Prostate gland (tissue), 2 donors: Measurements from ENCODE around the gene MDK.

Experiments
- POLR2A ChIP-seq: fragments of 450-650 bp; IDR thresholded peaks from one replicate; pipeline ENCODE4 v1.6.1; 2016; ENCODE audit warnings: antibody characterized with exemption, mild to moderate bottlenecking
- TF ChIP-seq, protein P1 (sequence below), 4 experiments: fragments of 200-600 bp in 2 of 4; fragments of 450-650 bp in 2 of 4; sonication (generic) in 2 of 4; IDR thresholded peaks; 1 replicate in 3 of 4; 2 replicates in 1 of 4; pipeline ENCODE4 v1.5.1; 2016 to 2019; ENCODE audit warnings: antibody characterized with exemption in 4 of 4, mild to moderate bottlenecking in 2 of 4, moderate library complexity in 2 of 4

DNA sequence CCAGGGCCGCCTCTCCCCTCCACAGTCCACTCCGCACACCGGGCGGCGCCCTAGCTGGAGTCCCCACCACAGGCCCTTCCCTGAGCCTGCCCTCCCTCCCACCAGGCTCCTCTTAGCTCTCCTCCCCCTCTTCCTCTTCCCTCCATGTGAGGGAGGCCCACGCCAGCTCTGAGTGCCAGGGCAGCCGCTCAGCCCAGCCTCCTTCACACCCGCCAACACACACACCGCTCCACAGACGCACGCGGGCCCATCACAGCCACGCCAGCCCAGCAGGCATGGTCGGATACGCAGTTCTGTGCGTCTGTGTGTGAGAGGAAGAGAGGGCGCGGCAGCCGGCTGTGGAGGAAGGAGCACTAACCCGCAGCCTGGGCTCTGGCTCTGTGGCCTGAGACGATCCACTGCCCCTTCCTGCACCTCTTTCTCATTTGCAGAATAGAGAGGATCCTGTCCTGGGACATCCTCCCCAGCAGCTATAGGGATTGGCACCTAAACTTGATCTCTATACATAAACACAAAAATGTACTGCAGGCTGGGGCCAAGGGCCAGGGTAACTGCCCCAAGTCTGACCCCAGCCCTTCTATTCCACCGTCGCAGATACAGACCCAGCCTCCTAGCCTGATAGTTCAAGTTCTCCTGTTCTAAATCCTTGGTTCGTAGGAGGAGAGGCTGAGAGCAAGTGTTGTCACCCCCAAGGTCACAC is 6.6 kb downstream of the MDK start:
- TF ChIP-seq POLR2A = no peak
- TF ChIP-seq, protein P1, sequence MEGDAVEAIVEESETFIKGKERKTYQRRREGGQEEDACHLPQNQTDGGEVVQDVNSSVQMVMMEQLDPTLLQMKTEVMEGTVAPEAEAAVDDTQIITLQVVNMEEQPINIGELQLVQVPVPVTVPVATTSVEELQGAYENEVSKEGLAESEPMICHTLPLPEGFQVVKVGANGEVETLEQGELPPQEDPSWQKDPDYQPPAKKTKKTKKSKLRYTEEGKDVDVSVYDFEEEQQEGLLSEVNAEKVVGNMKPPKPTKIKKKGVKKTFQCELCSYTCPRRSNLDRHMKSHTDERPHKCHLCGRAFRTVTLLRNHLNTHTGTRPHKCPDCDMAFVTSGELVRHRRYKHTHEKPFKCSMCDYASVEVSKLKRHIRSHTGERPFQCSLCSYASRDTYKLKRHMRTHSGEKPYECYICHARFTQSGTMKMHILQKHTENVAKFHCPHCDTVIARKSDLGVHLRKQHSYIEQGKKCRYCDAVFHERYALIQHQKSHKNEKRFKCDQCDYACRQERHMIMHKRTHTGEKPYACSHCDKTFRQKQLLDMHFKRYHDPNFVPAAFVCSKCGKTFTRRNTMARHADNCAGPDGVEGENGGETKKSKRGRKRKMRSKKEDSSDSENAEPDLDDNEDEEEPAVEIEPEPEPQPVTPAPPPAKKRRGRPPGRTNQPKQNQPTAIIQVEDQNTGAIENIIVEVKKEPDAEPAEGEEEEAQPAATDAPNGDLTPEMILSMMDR (IDR thresholded peaks at IDR 0.05) = no peak
